GM12878 (cell line): ENCODE data around the gene ITGA5. TPM values are rescaled to one million over a fixed set of nuclear protein-coding genes. Genes with fewer than 3 reads are reported as not detected.
A peak's percentile ranks its signal among the peaks of the same experiment; 100 is the strongest.

Source experiments
- ATAC-seq: fragments of 200-7000 bp; cut with Tn5 transposase; 3 replicates; pipeline ENCODE4 v1.9.1; 2020; ENCODE audit warnings: mild to moderate bottlenecking, moderate library complexity
- BruUV-seq: library from RNA; stranded (reverse); fragments of 400-500 nt; replicated peaks from 2 replicates; lab custom pipeline; 2021; lab: Mats Ljungman, UMichigan
- CTCF ChIA-PET: fragments of 300-600 bp; sonication (Branson Sonifier 250); formaldehyde crosslinking; extraction: SDS; loops from one replicate; lab custom pipeline; 2021; ENCODE audit warnings: inconsistent platforms; lab: Yijun Ruan, JAX
- POLR2A ChIA-PET: fragments of 350-600 bp; formaldehyde crosslinking; extraction: SDS; loops from one replicate; lab custom pipeline; 2021; ENCODE audit warnings: inconsistent platforms; lab: Charles Lee
- RAD21 ChIA-PET: fragments of 300-600 bp; sonication (Branson Sonifier 250); formaldehyde crosslinking; loops from one replicate; lab custom pipeline; 2023; ENCODE audit warnings: antibody characterized with exemption; ENCODE audit not compliant: unreplicated experiment; lab: Charles Lee
- SMC1A ChIA-PET: fragments of 300-600 bp; sonication (Branson Sonifier 250); formaldehyde crosslinking; loops from one replicate; lab custom pipeline; 2023; ENCODE audit not compliant: unreplicated experiment, uncharacterized antibody; lab: Charles Lee
- DNase-seq: peaks from one replicate; pipeline ENCODE4 v3.0.0-alpha.2; 2011; ENCODE audit warnings: low read depth, low spot score
- FAIRE-seq: peaks from 3 replicates; lab custom pipeline; 2011; peaks lifted over from hg19 to GRCh38; lab: Jason Lieb, UNC
- H2AFZ ChIP-seq: 2 replicates; pipeline ENCODE4 v1.6.0; 2011; ENCODE audit warnings: low read depth, low read length, control low read depth; ENCODE audit not compliant: control insufficient read depth
- H3K27ac ChIP-seq: 2 replicates; pipeline ENCODE4 v1.5.1; 2011; ENCODE audit warnings: control low read depth; ENCODE audit not compliant: control insufficient read depth, insufficient read depth
- H3K27me3 ChIP-seq, 2 experiments: replicated peaks in 1 of 2; 2 replicates each; pipeline versions ENCODE4 v1.6.0 to v1.6.1; 2011; ENCODE audit warnings: low read length in 1 of 2; ENCODE audit not compliant: control insufficient read depth in 2 of 2, insufficient read depth in 2 of 2
- H3K36me3 ChIP-seq, 2 experiments: 2 replicates each; pipeline ENCODE4 v1.5.1; 2011; ENCODE audit warnings: low read length in 1 of 2; ENCODE audit not compliant: control insufficient read depth in 2 of 2, insufficient read depth in 2 of 2
- H3K4me1 ChIP-seq: 2 replicates; pipeline ENCODE4 v1.6.1; 2011; ENCODE audit warnings: mild to moderate bottlenecking, low read length, moderate library complexity, mixed read lengths; ENCODE audit not compliant: control insufficient read depth, insufficient read depth
- H3K4me2 ChIP-seq: 2 replicates; pipeline ENCODE4 v1.6.0; 2011; ENCODE audit warnings: control low read depth; ENCODE audit not compliant: control insufficient read depth, insufficient read depth
- H3K4me3 ChIP-seq: fragments of 200-600 bp; sonication (generic); 2 replicates; pipeline ENCODE4 v1.5.1; 2016
- H3K79me2 ChIP-seq: 2 replicates; pipeline ENCODE4 v1.6.0; 2011; ENCODE audit warnings: low read length; ENCODE audit not compliant: control insufficient read depth, insufficient read depth
- H3K9ac ChIP-seq: 2 replicates; pipeline ENCODE4 v1.8.0; 2011; ENCODE audit warnings: low read length, control low read depth, mixed read lengths; ENCODE audit not compliant: control insufficient read depth, insufficient read depth
- H3K9me3 ChIP-seq: replicated peaks from 3 replicates; pipeline ENCODE4 v1.5.1; 2011; ENCODE audit warnings: mild to moderate bottlenecking, low read length; ENCODE audit not compliant: control insufficient read depth, insufficient read depth
- H4K20me1 ChIP-seq: 2 replicates; pipeline ENCODE4 v1.6.0; 2011; ENCODE audit not compliant: control insufficient read depth, insufficient read depth
- CBX5 ChIP-seq: sonication (generic); IDR thresholded peaks from 2 replicates; pipeline ENCODE4 v1.6.1; 2016; ENCODE audit warnings: low read depth, moderate library complexity, mild to moderate bottlenecking, inconsistent platforms
- EGR1 ChIP-seq, 2 experiments: IDR thresholded peaks; 1 replicate in 1 of 2; 2 replicates in 1 of 2; pipeline ENCODE4 v1.6.1; 2011 to 2012; ENCODE audit warnings: low read depth in 2 of 2, low read length in 2 of 2, borderline replicate concordance in 1 of 2, mild to moderate bottlenecking in 1 of 2, moderate library complexity in 1 of 2
- KDM1A ChIP-seq: fragments of 200-600 bp; sonication (generic); IDR thresholded peaks from 2 replicates; pipeline ENCODE4 v1.6.1; 2016; ENCODE audit warnings: borderline replicate concordance
- SPI1 ChIP-seq: IDR thresholded peaks from 2 replicates; pipeline ENCODE4 v1.6.1; 2011; ENCODE audit warnings: low read depth, mild to moderate bottlenecking, low read length, moderate library complexity, borderline replicate concordance; ENCODE audit not compliant: insufficient read depth
- WGBS: methylation state at CpG from one replicate; pipeline ENCODE4 v1.1.6; 2016; ENCODE audit warnings: low lambda C conversion rate; ENCODE audit not compliant: insufficient replicate concordance, insufficient coverage; ENCODE audit errors: missing lambda C conversion rate; 5-methylcytosine and 5-hydroxymethylcytosine counted together
- in situ Hi-C: fragments of 300-500 bp; cut with MboI; formaldehyde crosslinking; loops from 9 replicates; pipeline ENCODE4 v1.14.3; 2018; ENCODE audit warnings: mixed read lengths
- intact Hi-C: fragments of 100-400 bp; cut with micrococcal nuclease; formaldehyde crosslinking; loops from one replicate; pipeline ENCODE4 v1.14.2; 2022; ENCODE audit not compliant: unreplicated experiment
- polyA plus RNA-seq, 11 experiments: library from polyadenylated mRNA; depleted of rRNA in 4 of 11; unstranded in 6 of 11; stranded (reverse) in 5 of 11; fragments of >200 nt; fragmentation: Nextera tagmentation in 4 of 11; fragmentation: Illumina TruSeq in 1 of 11; extraction: Ambion mirVana in 4 of 11; extraction: Trizol in 1 of 11; gene quantifications; 1 replicate in 1 of 11; 2 replicates in 10 of 11; pipeline versions ENCODE4 v1.2.1 to v1.2.3, GENCODE V29; 2011 to 2016; ENCODE audit warnings: inconsistent platforms in 2 of 11, missing spikeins in 2 of 11, low read depth in 1 of 11
- total RNA-seq, 4 experiments: library from RNA; depleted of rRNA in 3 of 4; stranded (reverse); fragments of >200 nt in 3 of 4; fragmentation: Illumina TruSeq in 1 of 4; extraction: Trizol in 1 of 4; gene quantifications; 2 replicates each; pipeline versions ENCODE4 v1.2.1 to v1.2.3, GENCODE V29; 2013 to 2021
- TF ChIP-seq, protein P1 (sequence below), 3 experiments: IDR thresholded peaks in 2 of 3; conservative IDR thresholded peaks in 1 of 3; 2 replicates each; pipeline ENCODE4 v1.5.1; 2011; ENCODE audit warnings: low read depth in 3 of 3, low read length in 3 of 3, mild to moderate bottlenecking in 3 of 3, control low read depth in 2 of 3, moderate library complexity in 2 of 3, inconsistent platforms in 1 of 3, mixed read lengths in 1 of 3; ENCODE audit not compliant: control insufficient read depth in 2 of 3, insufficient read depth in 1 of 3; ENCODE audit errors: extremely low read depth in 1 of 3
- TF ChIP-seq, protein P2 (sequence below): fragments of 450-650 bp; IDR thresholded peaks from 2 replicates; pipeline ENCODE4 v1.6.1; 2016; ENCODE audit warnings: mild to moderate bottlenecking

The ITGA5 gene
- total and polyA plus RNA-seq, 10 of the 15 experiments (the other 5 are each of a cell fraction or from before 2014, with no cell fraction given), result 0.15 to 22.5 (median 0.61) TPM

DNA sequence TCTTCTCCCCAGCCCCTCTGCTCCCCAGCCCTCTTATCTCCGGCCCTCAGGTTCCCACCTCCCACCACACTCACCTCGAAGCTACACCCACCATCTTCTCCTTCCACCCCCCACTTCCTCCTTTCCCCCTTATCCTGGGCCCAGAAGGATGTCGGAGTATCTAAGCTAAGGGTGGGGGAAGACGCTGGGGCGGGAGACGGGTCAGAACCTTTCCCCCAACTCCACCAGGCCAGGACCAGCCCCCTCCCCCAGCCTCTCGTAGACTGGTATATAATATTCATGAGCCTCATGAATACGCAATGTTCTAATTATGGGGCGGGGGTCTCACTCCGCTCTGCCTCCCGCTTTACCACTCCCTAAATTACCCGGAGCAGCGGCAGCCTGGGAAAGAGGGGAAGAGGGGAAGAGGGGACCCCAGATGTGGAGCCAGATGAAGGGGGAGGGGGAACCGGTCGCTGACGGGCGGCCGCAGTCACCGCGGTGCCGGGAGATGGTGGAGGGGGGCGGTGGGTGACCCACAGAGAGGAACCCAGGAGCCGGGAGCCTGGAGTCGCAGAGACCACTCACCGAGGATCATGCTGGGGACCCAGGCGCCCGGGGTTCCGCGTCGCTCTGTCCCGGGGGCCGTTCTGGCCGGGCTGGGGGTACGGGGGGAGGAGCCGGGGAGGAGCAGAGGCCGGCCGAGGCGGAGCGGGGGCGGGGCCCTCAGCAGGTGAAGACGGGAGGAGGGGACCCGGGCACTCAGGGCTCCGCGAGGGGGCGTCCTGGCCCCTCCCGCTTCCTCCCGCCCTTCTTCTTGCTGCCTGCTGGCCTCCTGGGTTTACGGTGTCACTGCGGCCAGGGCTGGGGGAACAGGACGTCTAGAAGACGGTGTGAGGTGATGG, 28.2 kb downstream of the ITGA5 start:
- RAD21 ChIA-PET, result no interaction called here
- 5% methylated on average over 23 of the region's 51 CpGs for WGBS
- Histone ChIP-seq H3K4me3 (peak overlapping the region; percentile 82), H3K36me3 (no peaks in the 10 kb centered on the region), H2AFZ (peak overlapping the region; percentile 68), H3K4me2 (peak overlapping the region; percentile 78), H3K9ac (peak overlapping the region; percentile 54; the same call in 1 of the 2 replicates), H4K20me1 (no peaks in the 10 kb centered on the region), H3K4me1 (no peaks in the 10 kb centered on the region), H3K9me3 (no peaks in the 10 kb centered on the region), H3K27ac (no peak overlapping the region), H3K79me2 (no peaks in the 10 kb centered on the region), H3K27me3 (no peaks in the 10 kb centered on the region)
- SMC1A ChIA-PET, result no interaction called here
- no peak for TF ChIP-seq CBX5
- TF ChIP-seq KDM1A, result no peak
- TF ChIP-seq, protein P1, sequence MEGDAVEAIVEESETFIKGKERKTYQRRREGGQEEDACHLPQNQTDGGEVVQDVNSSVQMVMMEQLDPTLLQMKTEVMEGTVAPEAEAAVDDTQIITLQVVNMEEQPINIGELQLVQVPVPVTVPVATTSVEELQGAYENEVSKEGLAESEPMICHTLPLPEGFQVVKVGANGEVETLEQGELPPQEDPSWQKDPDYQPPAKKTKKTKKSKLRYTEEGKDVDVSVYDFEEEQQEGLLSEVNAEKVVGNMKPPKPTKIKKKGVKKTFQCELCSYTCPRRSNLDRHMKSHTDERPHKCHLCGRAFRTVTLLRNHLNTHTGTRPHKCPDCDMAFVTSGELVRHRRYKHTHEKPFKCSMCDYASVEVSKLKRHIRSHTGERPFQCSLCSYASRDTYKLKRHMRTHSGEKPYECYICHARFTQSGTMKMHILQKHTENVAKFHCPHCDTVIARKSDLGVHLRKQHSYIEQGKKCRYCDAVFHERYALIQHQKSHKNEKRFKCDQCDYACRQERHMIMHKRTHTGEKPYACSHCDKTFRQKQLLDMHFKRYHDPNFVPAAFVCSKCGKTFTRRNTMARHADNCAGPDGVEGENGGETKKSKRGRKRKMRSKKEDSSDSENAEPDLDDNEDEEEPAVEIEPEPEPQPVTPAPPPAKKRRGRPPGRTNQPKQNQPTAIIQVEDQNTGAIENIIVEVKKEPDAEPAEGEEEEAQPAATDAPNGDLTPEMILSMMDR (IDR thresholded peaks at IDR 0.05 in 2 of 3, conservative IDR thresholded peaks at IDR 0.05 in 1 of 3; ENCODE audit: control insufficient read depth in 2 of 3, extremely low read depth in 1 of 3, insufficient read depth in 1 of 3, low read depth in 3 of 3, low read length in 3 of 3), result peak; percentile 31 to 51 (median 37); a peak in 5 of 6 replicates
- peak; percentile 21; the same call in 1 of the 2 replicates for TF ChIP-seq SPI1
- peak in 1 of 2 experiments; percentile 79; a peak in 2 of 3 replicates for TF ChIP-seq EGR1 (IDR thresholded peaks at IDR 0.05; ENCODE audit: borderline replicate concordance in 1 of 2, low read depth in 2 of 2, low read length in 2 of 2)
- TF ChIP-seq, protein P2, sequence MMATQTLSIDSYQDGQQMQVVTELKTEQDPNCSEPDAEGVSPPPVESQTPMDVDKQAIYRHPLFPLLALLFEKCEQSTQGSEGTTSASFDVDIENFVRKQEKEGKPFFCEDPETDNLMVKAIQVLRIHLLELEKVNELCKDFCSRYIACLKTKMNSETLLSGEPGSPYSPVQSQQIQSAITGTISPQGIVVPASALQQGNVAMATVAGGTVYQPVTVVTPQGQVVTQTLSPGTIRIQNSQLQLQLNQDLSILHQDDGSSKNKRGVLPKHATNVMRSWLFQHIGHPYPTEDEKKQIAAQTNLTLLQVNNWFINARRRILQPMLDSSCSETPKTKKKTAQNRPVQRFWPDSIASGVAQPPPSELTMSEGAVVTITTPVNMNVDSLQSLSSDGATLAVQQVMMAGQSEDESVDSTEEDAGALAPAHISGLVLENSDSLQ, result peak; percentile 45; the same call in 1 of the 2 replicates
- in situ Hi-C loops, result no loop called here
- ATAC-seq (peak; percentile 87), DNase-seq (no peak), FAIRE-seq (no peak)
- intact Hi-C loops, result no loop called here
- POLR2A ChIA-PET, result interaction anchor here (0.6 kb wide), 1 partner anchor 140 kb away, joined by 3 read pairs; no protein-coding TSS in a partner anchor
- TSS peak; percentile 60 for BruUV-seq
- CTCF ChIA-PET, result interaction anchor here (0.6 to 4.1 kb wide), 6 partner anchors 9 to 385 kb away, joined by 3 to 58 read pairs (median 6); no protein-coding TSS in a partner anchor
